ENCODE results near the gene CRISPLD2. TPM values are rescaled to one million over a fixed set of nuclear protein-coding genes. Genes with fewer than 3 reads are reported as not detected.

The CRISPLD2 gene
- polyA plus RNA-seq, 1 experiment = 103 TPM

- no peak overlapping the region for H3K4me3 ChIP-seq (ENCODE audit: low read depth, low read length)
- TF ChIP-seq CTCF (IDR thresholded peaks at IDR 0.05; ENCODE audit: low read depth, low read length) = no peak
- no peak for DNase-seq (ENCODE audit: low read depth, low spot score)
- ChIA-PET CTCF (no interaction called here), POLR2A (interaction anchor here (1.0 kb wide), 1 partner anchor 31 kb away, joined by 4 read pairs; the partner anchor contains the start of gene CRISPLD2)
- H3K27me3 ChIP-seq (ENCODE audit: control insufficient read depth, insufficient read depth, low read length) = no peaks in the 10 kb centered on the region
- H3K27ac ChIP-seq (ENCODE audit: low read depth, low read length) = no peak overlapping the region
- H3K9me3 ChIP-seq (ENCODE audit: control insufficient read depth, insufficient read depth, low read length) = no peaks in the 10 kb centered on the region; the same call in 1 of the 2 replicates
These were observed 30.4 kb upstream of the CRISPLD2 start for GRCh38 chr16:84789431-84789830.

GRCh38 chr16:84790301-84790700 lies 29.5 kb upstream of the CRISPLD2 start:
- ChIA-PET CTCF (no interaction called here), POLR2A (no interaction called here)
- DNase-seq (ENCODE audit: low read depth, low spot score) = no peak

GRCh38 chr16:84791088-84791487 lies 28.7 kb upstream of the CRISPLD2 start:
- no peaks in the 10 kb centered on the region; the same call in 1 of the 2 replicates for H3K9me3 ChIP-seq (ENCODE audit: control insufficient read depth, insufficient read depth, low read length)
- no peak for TF ChIP-seq CTCF (IDR thresholded peaks at IDR 0.05; ENCODE audit: low read depth, low read length)
- CTCF ChIA-PET = no interaction called here
- no peak overlapping the region for H3K4me3 ChIP-seq (ENCODE audit: low read depth, low read length)
- DNase-seq (ENCODE audit: low read depth, low spot score) = no peak
- H3K27ac ChIP-seq (ENCODE audit: low read depth, low read length) = no peak overlapping the region
- POLR2A ChIA-PET = no interaction called here
- H3K27me3 ChIP-seq (ENCODE audit: control insufficient read depth, insufficient read depth, low read length) = no peaks in the 10 kb centered on the region

More at GRCh38 chr16:84790301-84790700, 29.5 kb upstream of the CRISPLD2 start:
- H3K27me3 ChIP-seq (ENCODE audit: control insufficient read depth, insufficient read depth, low read length) = no peaks in the 10 kb centered on the region
- no peaks in the 10 kb centered on the region; the same call in 1 of the 2 replicates for H3K9me3 ChIP-seq (ENCODE audit: control insufficient read depth, insufficient read depth, low read length)
- no peak overlapping the region for H3K4me3 ChIP-seq (ENCODE audit: low read depth, low read length)
- no peak for TF ChIP-seq CTCF (IDR thresholded peaks at IDR 0.05; ENCODE audit: low read depth, low read length)
- H3K27ac ChIP-seq (ENCODE audit: low read depth, low read length) = no peak overlapping the region

- H3K27ac ChIP-seq (ENCODE audit: low read depth, low read length) = no peak overlapping the region
- H3K9me3 ChIP-seq (ENCODE audit: control insufficient read depth, insufficient read depth, low read length) = no peaks in the 10 kb centered on the region; the same call in 1 of the 2 replicates
- no peaks in the 10 kb centered on the region for H3K27me3 ChIP-seq (ENCODE audit: control insufficient read depth, insufficient read depth, low read length)
- no peak for DNase-seq (ENCODE audit: low read depth, low spot score)
- no peak for TF ChIP-seq CTCF (IDR thresholded peaks at IDR 0.05; ENCODE audit: low read depth, low read length)
- ChIA-PET CTCF (interaction anchor here (1.6 kb wide), 1 partner anchor 161 kb away, joined by 4 read pairs; no protein-coding TSS in a partner anchor), POLR2A (no interaction called here)
- no peak overlapping the region for H3K4me3 ChIP-seq (ENCODE audit: low read depth, low read length)
These were observed 28.3 kb upstream of the CRISPLD2 start for GRCh38 chr16:84791501-84791900.

- TF ChIP-seq CTCF (IDR thresholded peaks at IDR 0.05; ENCODE audit: low read depth, low read length) = no peak
- ChIA-PET POLR2A (interaction anchor here (7.2 kb wide), 1 partner anchor 26 kb away, joined by 38 read pairs; the partner anchor contains the start of gene CRISPLD2), CTCF (no interaction called here)
- DNase-seq (ENCODE audit: low read depth, low spot score) = no peak
- Histone ChIP-seq H3K9me3 (ENCODE audit: control insufficient read depth, insufficient read depth, low read length) (no peaks in the 10 kb centered on the region; the same call in 1 of the 2 replicates), H3K4me3 (ENCODE audit: low read depth, low read length) (no peak overlapping the region), H3K27me3 (ENCODE audit: control insufficient read depth, insufficient read depth, low read length) (no peaks in the 10 kb centered on the region), H3K27ac (ENCODE audit: low read depth, low read length) (peak overlapping the region; percentile 97)
These were observed 25.6 kb upstream of the CRISPLD2 start for GRCh38 chr16:84794186-84794585.

Data from AG04450 (cell line).